NOMO-1 treated with DMSO at 0.1 percent for 48 hours (cell line): ENCODE measurements around the gene FCN3.
"Not testable (repeated sequence)": the region's sequence is repeated elsewhere in the genome, so short reads cannot be mapped to it uniquely, and the experiment has no call there.

Experiments used
- DNase-seq: peaks from one replicate; lab custom pipeline; 2025; ENCODE audit not compliant: unreplicated experiment; lab: John Stamatoyannopoulos, UW

FCN3 gene

DNA sequence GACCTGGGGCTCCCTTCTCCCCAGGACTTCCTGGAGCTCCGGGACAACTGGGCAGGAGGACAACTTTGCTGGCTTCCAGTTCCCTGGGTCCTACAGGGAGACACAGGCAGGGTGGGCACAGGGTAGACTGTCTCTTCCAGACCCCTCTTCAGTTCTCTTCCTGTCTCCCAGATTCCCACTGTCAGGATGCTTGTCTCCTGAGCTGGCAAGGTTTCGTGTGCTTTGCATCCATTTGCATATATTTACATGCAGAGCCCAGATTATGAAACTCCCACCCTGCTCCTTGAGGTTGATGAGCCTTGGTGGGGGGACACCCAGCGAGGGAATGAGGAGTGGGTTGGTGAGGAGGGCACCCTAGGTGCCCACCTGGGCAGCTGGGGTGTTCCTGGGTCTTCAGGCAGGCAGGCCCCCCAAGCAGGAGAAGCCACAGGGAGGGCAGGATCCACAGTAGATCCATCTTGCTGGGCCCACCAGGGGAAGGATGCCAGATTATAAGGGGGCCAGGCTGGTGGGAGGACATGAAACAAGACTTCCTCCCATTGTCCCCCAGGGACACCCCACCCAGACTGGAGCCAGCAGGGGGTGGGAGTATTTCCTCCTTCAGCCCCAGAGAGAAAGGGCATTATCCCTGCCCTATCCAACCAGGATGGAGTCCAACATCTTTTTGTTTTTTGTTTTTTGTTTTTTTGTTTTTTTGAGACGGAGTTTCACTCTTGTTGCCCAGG, at the start of gene FCN3:
FCN3 (minus strand) TSS at position 463 of the 725 bp plus-strand sequence; CDS start at position 457, 6 bp downstream.
- DNase-seq = no peak

DNA sequence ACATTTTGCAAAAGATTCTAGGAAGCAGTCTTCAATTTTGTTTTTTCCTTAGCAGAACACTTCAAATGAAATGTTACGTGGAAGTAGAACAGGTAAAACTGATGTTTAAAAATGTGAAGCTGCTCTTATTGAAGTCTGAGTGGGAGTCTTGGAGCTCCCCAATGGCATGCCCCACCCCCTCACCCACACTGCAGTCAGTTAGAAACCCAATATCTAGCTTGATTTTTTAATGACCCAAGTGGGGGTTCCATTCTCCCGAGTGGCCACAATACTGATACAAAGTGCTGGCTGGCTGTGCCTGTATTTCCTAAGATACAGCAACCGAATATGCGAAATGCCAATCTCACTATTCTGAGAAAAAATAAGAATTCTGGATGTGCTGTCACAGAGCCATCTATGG, 49.1 kb upstream of the FCN3 start:
- no peak for DNase-seq

DNA sequence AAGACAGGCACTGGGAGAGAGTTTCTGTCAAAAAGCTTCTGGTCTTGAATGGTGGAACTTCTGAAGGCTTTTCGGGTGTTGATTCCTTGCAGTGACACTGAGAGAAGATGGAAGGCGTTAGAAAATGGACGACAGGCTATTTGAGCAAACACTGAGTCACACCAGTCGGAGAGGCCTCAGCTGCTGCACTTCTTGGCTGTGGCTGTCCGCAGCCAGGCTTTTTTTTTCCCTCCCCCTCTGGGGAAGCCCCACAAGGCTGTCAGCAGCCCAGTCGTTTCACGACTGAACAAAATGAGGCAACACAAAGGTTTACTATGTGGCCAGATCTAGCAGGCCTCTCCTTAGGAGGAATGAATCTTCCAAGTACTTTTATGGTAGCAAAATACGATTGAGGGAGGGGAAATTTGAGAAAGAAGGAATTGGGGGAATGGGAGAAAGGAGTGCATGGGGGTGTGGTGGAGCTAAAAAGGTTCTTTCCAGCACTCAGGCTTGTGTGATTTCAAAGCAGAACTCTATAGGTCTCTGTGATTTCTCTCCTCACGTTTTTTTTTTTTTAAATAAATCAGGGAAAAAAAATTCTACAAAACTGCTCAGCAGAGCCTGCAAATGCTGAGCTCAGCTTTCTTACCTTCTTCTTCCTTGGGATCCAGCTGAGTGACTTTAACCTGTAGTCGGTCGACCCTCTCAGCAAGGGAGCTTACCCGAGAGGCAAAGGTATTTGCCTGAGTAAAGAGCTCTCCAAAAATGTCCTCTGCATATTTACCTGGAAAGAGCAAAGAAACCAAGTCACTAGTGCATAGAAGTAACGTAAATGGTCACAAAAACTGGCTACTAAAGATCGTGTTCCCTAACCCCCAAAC, 43.9 kb upstream of the FCN3 start:
- DNase-seq = peak; percentile 86

DNA sequence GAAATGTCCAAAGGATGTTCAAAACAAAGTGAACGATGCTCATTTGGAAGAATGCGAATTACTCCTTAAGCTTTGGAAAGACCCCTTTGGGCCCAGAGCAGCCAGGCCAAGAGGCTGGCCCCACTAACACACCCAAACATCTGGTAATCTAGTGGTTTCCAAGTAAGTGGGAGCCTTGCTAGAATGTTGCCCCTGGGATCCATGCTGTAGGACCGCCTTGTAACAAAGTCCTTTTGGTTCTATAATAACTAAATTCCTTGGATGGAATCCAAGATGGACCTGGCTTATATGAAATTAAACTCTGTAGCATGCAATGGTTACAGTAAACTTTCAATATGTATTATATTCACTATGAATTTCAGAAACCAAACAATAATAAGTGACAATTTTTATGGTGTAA, 43.1 kb upstream of the FCN3 start:
- DNase-seq = no peak

DNA sequence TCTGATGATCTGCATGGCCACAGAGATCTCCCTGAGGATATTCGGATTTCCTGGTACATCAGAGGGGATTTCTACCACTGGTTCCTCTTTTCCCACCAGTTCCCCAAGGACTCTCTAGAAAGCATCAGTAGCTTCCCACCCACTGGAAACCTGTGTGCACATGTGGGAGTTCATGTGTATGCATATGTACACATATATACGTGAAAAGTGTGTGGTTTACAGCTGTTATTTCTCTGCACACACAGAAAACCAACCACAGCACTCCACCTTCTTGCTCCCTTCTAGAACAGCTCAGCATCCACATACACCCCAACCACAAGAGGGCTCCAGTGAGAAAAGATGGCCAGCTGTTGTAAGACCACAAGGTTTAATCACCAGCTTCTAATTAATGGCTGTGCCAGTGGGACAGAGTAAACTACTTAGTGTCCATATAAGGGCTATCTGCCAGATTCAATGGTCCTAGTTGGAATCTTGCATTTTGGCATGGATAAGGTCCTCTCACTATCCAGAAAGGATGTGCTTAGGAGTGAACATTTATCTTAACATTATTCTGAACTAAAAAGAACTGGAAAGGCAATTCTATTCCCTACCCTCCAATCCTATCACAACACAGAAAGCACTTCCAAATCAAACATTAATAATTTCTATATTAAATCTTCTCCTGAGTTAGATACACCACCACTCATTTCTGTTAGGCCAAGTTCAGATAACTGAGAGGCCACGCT, 41.9 kb upstream of the FCN3 start:
- peak; percentile 82 for DNase-seq

DNA sequence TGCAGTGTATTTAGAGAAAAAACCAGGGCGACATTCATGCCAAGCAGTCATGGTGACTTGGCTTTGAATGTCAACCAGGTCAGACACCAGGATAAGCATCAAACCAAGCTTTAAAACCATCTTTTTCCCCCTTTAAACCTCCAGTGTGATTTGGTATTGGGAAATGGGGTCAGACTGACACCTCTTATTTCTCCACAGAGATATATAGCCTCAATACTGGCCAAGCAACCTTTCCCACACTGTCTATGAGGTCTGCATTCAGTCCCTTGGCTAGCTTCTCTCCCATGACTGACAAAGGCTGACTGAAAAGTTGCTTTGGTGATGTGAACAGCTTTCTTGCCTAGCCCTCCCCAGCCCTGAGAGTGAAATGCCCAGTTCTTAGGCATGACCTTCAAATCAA, 39.5 kb upstream of the FCN3 start:
- no peak for DNase-seq

DNA sequence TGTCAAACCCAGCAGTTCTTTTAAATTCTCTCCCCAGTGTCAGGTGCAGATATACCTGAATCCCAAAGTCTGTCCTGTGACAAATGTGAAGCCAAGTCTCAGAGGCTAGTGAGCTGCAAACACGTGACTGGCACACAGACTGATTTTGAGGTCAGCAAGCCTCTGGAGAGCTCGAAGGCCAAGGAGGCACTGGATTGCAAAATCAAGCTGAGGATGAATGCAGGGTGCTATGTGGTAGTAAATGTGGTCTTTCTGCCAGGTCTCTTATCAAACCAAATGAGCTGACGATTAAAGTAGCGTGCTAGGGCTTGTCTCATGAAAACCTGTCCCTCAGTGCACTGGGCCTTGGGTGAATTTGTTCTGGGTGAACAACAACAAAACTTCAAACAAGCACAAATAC, 38.4 kb upstream of the FCN3 start:
- no peak for DNase-seq

DNA sequence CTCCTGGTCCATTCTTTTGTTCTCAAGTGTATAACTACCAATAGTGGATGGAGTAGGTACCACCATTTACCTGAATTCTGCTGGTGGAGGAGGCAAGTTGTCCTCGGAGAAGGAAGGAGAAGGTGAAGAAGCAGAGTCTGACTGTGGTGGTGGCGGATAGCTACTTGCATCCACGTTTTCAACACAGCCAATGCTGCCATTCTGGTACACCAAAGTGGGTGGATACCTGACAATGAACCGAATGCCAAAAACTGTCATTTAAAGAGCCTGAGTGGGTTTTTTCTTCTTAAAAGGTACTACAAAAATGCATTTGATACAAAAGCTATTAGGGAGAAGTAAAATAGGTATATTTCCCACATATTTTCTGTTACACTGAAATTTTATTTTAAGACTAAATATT, 37.9 kb upstream of the FCN3 start:
- no peak for DNase-seq

DNA sequence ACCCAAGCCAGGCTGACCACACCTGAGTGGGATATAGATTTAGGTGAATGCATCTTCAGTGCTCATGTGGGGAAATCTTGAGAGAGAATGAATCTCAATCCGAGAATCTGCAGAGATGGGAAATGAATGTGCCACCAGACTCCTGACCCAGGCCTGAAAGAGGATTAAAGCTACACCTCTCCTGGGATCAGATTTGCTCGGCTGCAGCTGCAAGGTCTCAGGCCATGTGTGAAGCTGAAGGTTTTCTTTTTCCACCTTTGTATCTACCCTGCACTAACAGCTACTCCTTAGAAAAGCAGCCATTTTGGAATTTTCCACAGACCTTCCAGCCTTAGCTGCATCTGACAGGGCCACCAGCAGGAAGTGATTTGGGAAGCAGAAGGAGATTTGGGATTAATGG, 36.1 kb upstream of the FCN3 start:
- DNase-seq = no peak

DNA sequence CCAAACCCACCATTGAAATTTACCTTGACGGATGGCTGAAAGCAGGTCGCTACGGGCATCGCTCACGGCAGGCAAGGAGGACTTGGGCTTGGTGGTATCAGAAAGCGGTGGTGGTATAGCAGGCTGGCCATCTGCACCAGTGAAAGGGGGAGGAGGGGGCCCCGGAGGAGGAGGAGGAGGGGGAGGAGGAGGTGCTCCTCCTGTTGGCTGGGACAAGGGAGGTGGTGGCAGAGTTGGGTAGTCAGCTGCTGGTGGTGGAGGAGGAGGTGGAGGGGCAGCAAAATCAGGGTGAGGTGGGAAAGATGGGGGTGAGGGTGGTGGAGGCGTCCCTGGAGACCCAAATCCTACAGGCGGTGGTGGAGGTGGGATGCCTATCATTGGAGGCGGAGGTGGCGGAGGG, 35.0 kb upstream of the FCN3 start:
- no peak for DNase-seq

DNA sequence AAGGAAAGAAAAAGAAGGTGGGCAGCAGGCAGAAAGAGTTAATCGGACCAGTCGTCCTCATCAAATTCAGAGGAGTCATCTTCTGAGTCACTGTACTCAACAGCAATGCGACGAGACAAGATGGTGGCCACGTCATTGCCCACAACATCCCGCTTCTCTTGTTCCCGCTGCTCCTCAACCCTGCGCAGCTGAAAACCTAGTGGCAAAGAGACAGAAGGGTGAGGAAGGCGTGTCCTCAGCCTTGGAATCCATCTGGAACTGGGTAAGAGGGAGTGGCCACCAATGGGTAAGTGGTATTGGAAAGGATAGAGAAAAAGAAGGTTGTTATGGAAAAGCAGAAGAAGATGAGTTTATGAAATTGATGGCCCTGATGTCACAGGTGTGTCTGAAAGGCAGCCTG, 33.5 kb upstream of the FCN3 start:
- no peak for DNase-seq

DNA sequence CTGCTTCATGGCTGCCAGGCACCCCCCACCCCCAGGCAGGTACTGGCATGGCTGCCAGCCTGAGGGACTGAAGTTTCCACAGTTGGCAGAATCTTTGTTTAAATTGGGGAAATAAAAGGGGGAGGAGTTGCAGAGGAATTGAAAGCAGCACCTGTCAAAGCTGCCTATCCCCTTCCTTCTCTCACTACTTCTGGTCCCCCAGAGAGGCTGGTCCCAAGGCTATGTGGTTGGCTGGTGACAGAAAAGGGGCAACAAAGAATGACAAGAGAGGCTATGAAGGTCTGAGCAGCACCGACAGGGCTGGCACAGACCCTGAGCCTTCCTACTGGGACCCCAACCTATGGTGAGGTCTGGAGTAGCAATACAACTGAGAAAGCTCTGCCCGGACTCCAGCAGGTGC, 32.2 kb upstream of the FCN3 start:
- not testable (repeated sequence) for DNase-seq

DNA sequence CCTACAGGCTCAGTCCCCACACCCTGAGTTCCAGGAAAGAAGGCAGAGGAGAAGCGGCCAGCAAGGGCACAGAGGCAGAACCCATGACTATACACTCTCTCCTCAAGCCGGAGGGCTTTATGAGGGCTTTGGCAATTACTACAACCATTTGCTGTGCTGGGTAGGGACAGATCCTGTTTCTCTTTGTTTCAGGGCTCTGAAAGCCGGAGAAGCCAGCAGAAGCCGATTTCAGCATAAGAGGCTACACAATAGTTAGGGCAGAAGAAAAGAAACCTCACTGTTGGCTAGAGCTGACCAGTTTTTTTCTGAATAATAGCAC, 31.7 kb upstream of the FCN3 start:
- DNase-seq = no peak

DNA sequence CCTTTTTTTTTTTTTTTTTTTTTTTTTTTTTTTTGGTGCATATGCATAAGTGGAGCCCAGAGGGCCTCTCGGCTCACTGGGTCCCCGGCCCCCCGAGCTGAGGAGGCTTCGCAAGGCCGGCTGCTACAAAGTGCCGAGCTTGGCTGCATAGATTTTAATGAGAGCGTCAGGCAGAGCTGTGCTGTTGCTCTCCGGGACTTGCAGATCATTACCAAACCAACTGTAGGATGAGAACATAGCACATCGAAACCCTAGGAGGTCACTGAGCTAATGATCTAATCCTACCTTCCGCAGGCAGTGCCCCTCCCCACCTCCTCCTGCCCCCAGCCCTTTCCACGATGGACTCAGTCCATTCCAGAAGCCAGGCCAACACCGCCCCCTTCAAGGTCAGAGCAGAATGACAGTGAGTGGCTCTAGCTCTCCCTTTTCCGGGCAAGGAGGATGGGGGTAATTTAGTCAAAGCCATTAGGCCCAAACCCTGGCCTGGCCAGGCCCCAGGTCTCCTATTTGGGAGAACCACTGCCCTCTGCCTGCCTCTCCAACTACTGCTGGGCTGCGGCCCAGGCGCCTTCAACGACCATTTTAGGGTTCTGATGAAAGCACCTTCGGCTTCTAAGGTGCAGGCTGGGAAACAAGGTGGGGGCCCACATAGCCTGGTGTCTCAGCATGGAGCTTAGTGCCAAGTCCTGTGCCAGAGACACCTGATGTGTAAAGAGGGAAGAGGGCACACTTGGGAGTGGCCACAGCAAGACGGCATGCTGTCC, 31.2 kb upstream of the FCN3 start:
- not testable (repeated sequence) for DNase-seq

DNA sequence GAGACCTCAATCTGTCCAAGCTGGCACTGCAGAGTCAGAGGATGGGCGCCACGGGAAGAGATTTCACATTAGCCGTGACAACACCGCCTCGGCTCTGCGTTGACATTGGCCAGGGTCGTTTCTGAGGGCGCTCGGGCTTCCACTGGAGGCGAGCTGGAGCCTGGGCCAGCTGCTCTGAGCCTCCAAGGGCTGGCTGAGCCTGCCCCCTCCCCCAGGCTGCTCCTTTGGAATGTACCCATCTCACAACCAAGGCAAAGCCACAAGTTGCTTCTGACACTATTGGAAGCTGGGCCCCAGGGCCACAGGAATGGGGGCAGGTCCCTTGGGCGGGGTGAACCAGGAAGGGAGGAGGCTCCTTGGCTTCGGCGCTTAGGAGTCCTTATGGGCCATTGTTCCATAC, 30.4 kb upstream of the FCN3 start:
- no peak for DNase-seq

DNA sequence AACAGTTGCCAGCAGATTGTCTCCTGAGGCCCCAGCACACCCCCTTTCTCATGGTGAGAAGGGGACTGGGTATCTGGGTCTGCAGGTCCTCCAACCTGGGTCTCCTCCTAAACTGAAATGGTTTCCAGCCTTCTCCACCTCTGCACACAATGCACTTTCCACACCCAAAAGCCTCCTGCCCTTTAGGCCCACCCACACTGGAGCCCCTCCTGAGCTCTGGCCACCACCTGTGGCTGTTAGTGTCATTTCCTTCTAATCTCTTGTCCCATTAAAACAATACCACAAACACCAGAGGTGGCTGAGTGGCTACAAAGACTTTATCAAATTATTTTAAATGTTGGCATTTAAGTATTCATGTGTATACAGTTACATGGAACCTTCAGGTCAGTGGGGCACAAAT, 29.3 kb upstream of the FCN3 start:
- DNase-seq = no peak

DNA sequence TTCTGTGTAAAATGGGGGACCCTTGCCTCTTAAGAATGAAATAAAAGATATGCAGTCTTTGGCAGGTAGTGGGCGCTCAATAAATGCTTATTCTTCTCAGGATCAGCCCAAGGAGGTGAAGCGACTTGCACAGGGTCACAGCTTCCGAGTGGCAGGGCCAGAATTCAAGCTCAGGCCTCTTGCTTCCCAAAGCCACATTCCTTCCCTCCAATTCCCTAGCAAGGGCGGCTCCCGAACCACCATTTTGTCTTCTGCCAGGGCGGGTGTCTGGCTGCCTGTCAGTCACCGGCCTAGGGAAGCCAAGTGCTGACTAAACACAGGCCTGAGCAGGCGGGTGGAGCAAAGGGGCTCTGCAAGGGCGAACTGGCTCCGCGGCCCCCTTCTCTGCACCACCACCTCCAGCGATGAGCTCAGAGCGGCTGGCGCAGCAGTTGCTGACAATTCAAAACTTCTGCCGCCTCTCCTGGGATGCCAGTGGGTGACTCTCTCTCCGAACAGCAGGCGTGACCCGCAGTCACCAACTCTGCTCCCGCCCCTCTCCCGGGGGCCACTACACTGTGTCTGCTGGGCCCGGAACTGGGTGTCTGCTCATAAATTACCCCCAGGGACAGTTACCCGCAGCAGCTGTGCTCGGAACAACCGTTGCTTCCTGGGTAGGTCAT, 28.6 kb upstream of the FCN3 start:
- DNase-seq = no peak

DNA sequence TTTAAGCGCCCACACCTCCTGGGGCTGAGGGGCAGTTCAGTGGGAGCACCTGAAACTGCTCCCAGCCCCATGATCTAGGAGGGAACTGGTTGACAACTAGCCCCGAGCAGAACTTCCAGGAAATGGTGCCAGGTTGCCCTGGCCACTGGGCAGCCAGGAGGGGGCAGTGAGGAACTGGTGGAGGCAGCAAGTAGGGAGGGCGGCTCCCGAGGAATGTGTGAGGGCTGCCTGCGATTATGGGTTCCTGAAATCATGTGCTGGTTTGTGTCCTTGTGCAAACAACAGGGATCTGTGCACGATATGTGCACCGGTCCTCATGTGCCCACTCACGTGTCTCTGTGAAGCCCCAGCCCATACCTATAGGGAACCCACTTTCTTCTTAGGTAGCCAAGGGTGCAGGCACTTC, 27.7 kb upstream of the FCN3 start:
- DNase-seq = peak; percentile 44

DNA sequence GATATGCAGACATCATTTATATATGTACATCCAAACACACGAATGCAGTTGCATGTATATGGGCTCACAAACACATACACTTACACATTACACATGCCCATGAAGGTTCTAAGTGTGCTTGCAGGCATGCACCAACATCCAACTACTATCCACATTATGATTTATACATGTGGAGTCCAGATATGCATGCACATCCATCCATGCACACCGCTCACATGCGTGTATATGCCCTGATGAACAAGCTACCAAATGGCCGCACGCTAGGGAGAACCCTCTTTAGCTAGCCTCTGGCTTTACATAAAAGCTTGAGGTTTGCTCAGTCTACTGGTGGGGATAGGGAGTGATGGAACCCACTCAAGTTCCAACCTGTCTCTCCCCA, 26.3 kb upstream of the FCN3 start:
- DNase-seq = no peak

DNA sequence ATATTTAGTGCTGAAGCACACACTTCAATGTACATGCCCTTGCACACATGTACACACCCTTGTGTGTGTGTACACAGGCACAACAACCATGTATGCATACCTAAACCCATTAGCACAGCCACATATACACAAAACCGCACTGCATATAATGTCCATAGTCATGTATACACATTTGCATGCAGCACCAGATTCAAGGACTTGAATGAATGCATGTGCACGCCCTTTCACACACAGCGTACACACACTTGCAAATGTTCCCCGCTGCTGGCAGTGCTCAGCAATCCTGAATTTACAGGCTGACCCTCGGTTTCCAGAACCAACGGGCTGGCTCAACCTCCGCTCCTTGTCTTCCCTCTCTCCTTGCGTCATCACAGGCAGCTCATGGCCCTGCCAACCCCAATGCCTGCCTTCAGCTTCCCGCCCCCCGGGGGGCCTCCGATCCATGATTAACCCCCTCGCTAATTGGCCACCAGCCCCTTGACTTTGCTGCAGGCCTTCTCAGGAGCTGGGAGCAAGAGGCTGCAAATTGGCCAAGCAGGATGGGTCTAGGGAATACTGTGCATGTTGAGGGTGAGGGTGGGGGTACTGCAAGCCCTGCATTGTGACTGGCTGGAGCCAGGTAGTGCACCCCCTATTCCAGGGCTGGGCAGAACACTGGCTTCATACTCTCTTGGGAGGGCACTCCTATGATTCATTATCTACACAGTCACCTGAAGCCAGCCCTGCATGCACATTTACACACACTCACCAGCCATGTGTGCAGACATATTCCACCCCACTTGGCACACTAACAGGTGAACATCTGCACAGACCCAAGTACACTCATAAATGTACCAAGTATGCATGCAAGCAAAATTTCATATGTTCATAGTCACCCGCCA, 25.7 kb upstream of the FCN3 start:
- DNase-seq = no peak
